OCI-LY7 (cell line): ENCODE data around the gene CUEDC2. TPM values are rescaled to one million over a fixed set of nuclear protein-coding genes. Genes with fewer than 3 reads are reported as not detected.

Source experiments
- BruUV-seq: library from RNA; stranded (reverse); fragments of 400-500 nt; replicated peaks from 2 replicates; lab custom pipeline; 2021; lab: Mats Ljungman, UMichigan
- CTCF ChIA-PET: fragments of 300-600 bp; sonication (Branson Sonifier 250); formaldehyde crosslinking; loops from one replicate; lab custom pipeline; 2022; ENCODE audit warnings: antibody characterized with exemption; ENCODE audit not compliant: unreplicated experiment; lab: Charles Lee
- POLR2A ChIA-PET: fragments of 300-600 bp; sonication (Branson Sonifier 250); formaldehyde crosslinking; loops from one replicate; lab custom pipeline; 2022; ENCODE audit warnings: antibody characterized with exemption; lab: Charles Lee
- DNase-seq: peaks from one replicate; pipeline ENCODE4 v3.0.0-alpha.2; 2015; ENCODE audit warnings: low spot score
- H2AFZ ChIP-seq: fragments of 200-600 bp; sonication (generic), shearing (Covaris generic); 2 replicates; pipeline ENCODE4 v1.6.1; 2014; ENCODE audit warnings: mild to moderate bottlenecking, antibody characterized with exemption, low read length, moderate library complexity
- H3K27ac ChIP-seq: fragments of 200-600 bp; sonication (generic); 2 replicates; pipeline ENCODE4 v1.5.1; 2014; ENCODE audit warnings: mixed run types, low read depth, mild to moderate bottlenecking, moderate library complexity, low read length, inconsistent platforms; ENCODE audit not compliant: poor library complexity, severe bottlenecking
- H3K36me3 ChIP-seq: fragments of 200-600 bp; sonication (generic); 2 replicates; pipeline ENCODE4 v1.6.1; 2014; ENCODE audit warnings: mild to moderate bottlenecking, antibody characterized with exemption, low read length, moderate library complexity, mixed read lengths; ENCODE audit not compliant: insufficient read depth
- H3K4me1 ChIP-seq: fragments of 200-600 bp; sonication (generic); 2 replicates; pipeline ENCODE4 v1.5.1; 2014; ENCODE audit warnings: mild to moderate bottlenecking, low read length; ENCODE audit not compliant: insufficient read depth, poor library complexity, severe bottlenecking
- H3K4me2 ChIP-seq: fragments of 200-600 bp; sonication (generic); 2 replicates; pipeline ENCODE4 v1.6.1; 2014; ENCODE audit warnings: mild to moderate bottlenecking, low read length
- H3K4me3 ChIP-seq: fragments of 200-600 bp; sonication (generic); 2 replicates; pipeline ENCODE4 v1.5.1; 2014; ENCODE audit warnings: mild to moderate bottlenecking, low read depth, low read length; ENCODE audit not compliant: poor library complexity, severe bottlenecking
- H3K79me2 ChIP-seq: fragments of 200-600 bp; sonication (generic); 2 replicates; pipeline ENCODE4 v1.6.1; 2016; ENCODE audit warnings: low read depth, mild to moderate bottlenecking, low read length, moderate library complexity, mixed read lengths; ENCODE audit not compliant: insufficient read depth
- H3K9me2 ChIP-seq: fragments of 200-600 bp; sonication (generic); 2 replicates; pipeline ENCODE4 v1.6.1; 2016; ENCODE audit warnings: mild to moderate bottlenecking, low read length, mixed read lengths; ENCODE audit not compliant: insufficient read depth
- H3K9me3 ChIP-seq: fragments of 200-600 bp; sonication (generic); 2 replicates; pipeline ENCODE4 v1.6.1; 2014; ENCODE audit warnings: mild to moderate bottlenecking, mixed run types, low read length, mixed read lengths
- H4K20me1 ChIP-seq: fragments of 200-600 bp; sonication (generic); 2 replicates; pipeline ENCODE4 v1.6.1; 2014; ENCODE audit warnings: mild to moderate bottlenecking, antibody characterized with exemption, low read length, moderate library complexity, mixed read lengths; ENCODE audit not compliant: insufficient read depth
- CTCF ChIP-seq: fragments of 200-600 bp; sonication (generic); conservative IDR thresholded peaks from 2 replicates; pipeline ENCODE4 v1.5.1; 2014; ENCODE audit warnings: mild to moderate bottlenecking, antibody characterized with exemption, low read length, moderate library complexity, mixed read lengths
- EZH2phosphoT487 ChIP-seq: fragments of 200-600 bp; sonication (generic); IDR thresholded peaks from 2 replicates; pipeline ENCODE4 v1.6.1; 2018; ENCODE audit warnings: low read depth, borderline replicate concordance, mild to moderate bottlenecking, mixed run types, antibody characterized with exemption, low read length, moderate library complexity, mixed read lengths
- intact Hi-C: fragments of 100-400 bp; cut with micrococcal nuclease; formaldehyde crosslinking; loops from one replicate; pipeline ENCODE4 v1.10.0; 2022; ENCODE audit not compliant: unreplicated experiment
- total RNA-seq, 2 experiments: library from RNA; depleted of rRNA in 1 of 2; stranded (reverse); fragments of >200 nt in 1 of 2; shearing (Covaris generic) in 1 of 2; gene quantifications; 2 replicates each; pipeline ENCODE4 v1.2.3, GENCODE V29; 2014 to 2022

Gene CUEDC2
- total RNA-seq, 2 experiments from 2014 or later: 48.9 to 73.3 TPM

DNA sequence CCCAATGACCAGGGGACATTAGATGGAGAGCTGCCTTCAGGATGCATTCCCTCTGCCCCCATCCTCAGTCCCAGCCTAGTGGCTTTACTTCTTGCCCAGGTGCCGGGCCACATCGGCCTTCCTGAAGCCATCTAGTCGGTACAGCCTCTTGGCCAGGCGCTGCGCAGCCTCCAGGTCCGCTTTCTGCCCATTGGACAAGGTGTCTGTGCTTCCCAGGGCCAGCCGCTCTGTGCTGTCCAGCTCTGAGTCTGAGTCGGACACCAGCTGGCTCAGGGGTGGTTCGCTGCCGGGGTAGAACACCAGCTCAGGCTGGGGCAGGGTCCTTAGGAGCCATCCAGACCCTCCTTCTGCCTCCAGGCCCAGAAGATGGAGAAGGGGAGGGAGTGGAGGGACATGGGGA is 20.1 kb downstream of the CUEDC2 start:
- no peak overlapping the region for H3K4me3 ChIP-seq
- DNase-seq: no peak
- ChIA-PET POLR2A (no interaction called here), CTCF (no interaction called here)
- H3K27ac ChIP-seq: no peak overlapping the region
- no TSS peak for BruUV-seq
- TF ChIP-seq EZH2phosphoT487 (no peak), CTCF (no peak)
- H3K9me2 ChIP-seq: no peaks in the 10 kb centered on the region
- no peaks in the 10 kb centered on the region for H3K9me3 ChIP-seq
- H3K79me2 ChIP-seq: no peaks in the 10 kb centered on the region
- intact Hi-C loops: no loop called here
- H4K20me1 ChIP-seq: peaks cover 5% of the 10 kb centered on the region; the same call in 1 of the 2 replicates
- H2AFZ ChIP-seq: no peak overlapping the region
- H3K4me2 ChIP-seq: peak overlapping the region; percentile 53; the same call in 1 of the 2 replicates
- peaks cover 18% of the 10 kb centered on the region for H3K4me1 ChIP-seq
- H3K36me3 ChIP-seq: no peaks in the 10 kb centered on the region

GRCh38 chr10:102411341-102412255 is 20.8 kb downstream of the CUEDC2 start:
- Histone ChIP-seq H3K9me2 (no peaks in the 10 kb centered on the region), H4K20me1 (peaks cover 5% of the 10 kb centered on the region; the same call in 1 of the 2 replicates), H3K4me2 (no peak overlapping the region), H3K9me3 (no peaks in the 10 kb centered on the region), H3K79me2 (no peaks in the 10 kb centered on the region), H3K27ac (no peak overlapping the region), H3K4me3 (no peak overlapping the region), H2AFZ (no peak overlapping the region), H3K36me3 (no peaks in the 10 kb centered on the region), H3K4me1 (peaks cover 15% of the 10 kb centered on the region)
- no TSS peak for BruUV-seq
- intact Hi-C loops: no loop called here
- TF ChIP-seq EZH2phosphoT487 (no peak), CTCF (no peak)
- ChIA-PET POLR2A (no interaction called here), CTCF (no interaction called here)
- DNase-seq: no peak
